ENCODE results near the gene SCMH1. TPM values are rescaled to one million over a fixed set of nuclear protein-coding genes. Genes with fewer than 3 reads are reported as not detected.

Gene SCMH1
- total RNA-seq, 1 donor from 2014 or later: 51.3 TPM

DNA sequence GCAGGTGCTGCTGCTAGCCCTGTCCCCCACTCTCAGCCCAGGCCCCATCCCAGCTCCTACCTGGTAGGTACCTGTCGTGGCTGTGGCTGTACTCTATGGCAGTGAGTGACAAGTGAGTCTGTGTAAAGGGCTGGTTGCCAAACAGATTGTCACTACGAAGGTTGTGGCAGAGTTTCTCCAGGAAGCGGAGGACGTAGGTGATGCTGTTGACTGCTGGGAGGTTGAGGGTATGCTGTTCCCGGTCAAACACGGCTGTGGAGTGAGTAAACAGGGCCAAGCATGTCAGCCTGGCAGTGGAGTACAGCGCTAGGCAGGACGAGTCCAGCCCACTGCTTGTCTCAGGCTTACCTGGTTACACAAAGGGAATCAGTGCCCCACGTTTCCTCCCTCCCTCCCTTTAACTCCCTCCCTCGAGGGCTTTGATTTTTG lies 195.7 kb downstream of the SCMH1 start:
- peaks cover 18% of the 10 kb centered on the region for H3K4me1 Mint-ChIP-seq (ENCODE audit: unreplicated experiment)
- peaks cover 6% of the 10 kb centered on the region for H3K27me3 Mint-ChIP-seq (ENCODE audit: unreplicated experiment)
- H3K27ac Mint-ChIP-seq (ENCODE audit: unreplicated experiment): no peak overlapping the region
- H3K4me3 Mint-ChIP-seq (ENCODE audit: unreplicated experiment): peak overlapping the region; percentile 10
- DNase-seq (ENCODE audit: low spot score): no peak
- no peaks in the 10 kb centered on the region for H3K9me3 Mint-ChIP-seq (ENCODE audit: unreplicated experiment)
- TF ChIP-seq, protein P1, sequence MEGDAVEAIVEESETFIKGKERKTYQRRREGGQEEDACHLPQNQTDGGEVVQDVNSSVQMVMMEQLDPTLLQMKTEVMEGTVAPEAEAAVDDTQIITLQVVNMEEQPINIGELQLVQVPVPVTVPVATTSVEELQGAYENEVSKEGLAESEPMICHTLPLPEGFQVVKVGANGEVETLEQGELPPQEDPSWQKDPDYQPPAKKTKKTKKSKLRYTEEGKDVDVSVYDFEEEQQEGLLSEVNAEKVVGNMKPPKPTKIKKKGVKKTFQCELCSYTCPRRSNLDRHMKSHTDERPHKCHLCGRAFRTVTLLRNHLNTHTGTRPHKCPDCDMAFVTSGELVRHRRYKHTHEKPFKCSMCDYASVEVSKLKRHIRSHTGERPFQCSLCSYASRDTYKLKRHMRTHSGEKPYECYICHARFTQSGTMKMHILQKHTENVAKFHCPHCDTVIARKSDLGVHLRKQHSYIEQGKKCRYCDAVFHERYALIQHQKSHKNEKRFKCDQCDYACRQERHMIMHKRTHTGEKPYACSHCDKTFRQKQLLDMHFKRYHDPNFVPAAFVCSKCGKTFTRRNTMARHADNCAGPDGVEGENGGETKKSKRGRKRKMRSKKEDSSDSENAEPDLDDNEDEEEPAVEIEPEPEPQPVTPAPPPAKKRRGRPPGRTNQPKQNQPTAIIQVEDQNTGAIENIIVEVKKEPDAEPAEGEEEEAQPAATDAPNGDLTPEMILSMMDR (IDR thresholded peaks at IDR 0.05; ENCODE audit: unreplicated experiment): no peak
- peaks cover 48% of the 10 kb centered on the region for H3K36me3 Mint-ChIP-seq (ENCODE audit: low read depth, unreplicated experiment)

DNA sequence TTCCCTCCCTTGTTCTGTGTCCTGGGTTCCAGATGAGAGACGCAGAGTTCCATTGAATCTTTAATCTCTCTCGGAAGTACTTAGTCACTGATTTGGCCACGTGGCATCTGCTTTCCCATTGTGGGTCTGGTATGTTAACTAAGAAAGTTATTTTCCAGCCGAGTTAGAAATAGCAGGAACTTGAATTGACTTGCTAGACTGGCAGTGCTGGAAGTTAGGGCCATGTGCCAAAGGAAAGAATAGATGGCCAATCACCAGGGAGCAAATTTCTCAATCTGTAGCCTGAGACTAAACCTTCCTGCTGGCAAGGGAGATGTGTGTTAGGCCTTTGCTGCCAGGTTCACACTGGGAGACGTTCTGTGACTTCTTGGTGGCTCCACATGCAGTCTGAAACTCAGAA lies 196.4 kb downstream of the SCMH1 start:
- H3K9me3 Mint-ChIP-seq (ENCODE audit: unreplicated experiment): no peaks in the 10 kb centered on the region
- H3K27ac Mint-ChIP-seq (ENCODE audit: unreplicated experiment): no peak overlapping the region
- peaks cover 6% of the 10 kb centered on the region for H3K27me3 Mint-ChIP-seq (ENCODE audit: unreplicated experiment)
- TF ChIP-seq, protein P1 (IDR thresholded peaks at IDR 0.05; ENCODE audit: unreplicated experiment): no peak
- H3K36me3 Mint-ChIP-seq (ENCODE audit: low read depth, unreplicated experiment): peaks cover 53% of the 10 kb centered on the region
- no peak overlapping the region for H3K4me3 Mint-ChIP-seq (ENCODE audit: unreplicated experiment)
- peaks cover 18% of the 10 kb centered on the region for H3K4me1 Mint-ChIP-seq (ENCODE audit: unreplicated experiment)
- DNase-seq (ENCODE audit: low spot score): no peak

- peaks cover 6% of the 10 kb centered on the region for H3K27me3 Mint-ChIP-seq (ENCODE audit: unreplicated experiment)
- TF ChIP-seq, protein P1 (IDR thresholded peaks at IDR 0.05; ENCODE audit: unreplicated experiment): no peak
- no peak for DNase-seq (ENCODE audit: low spot score)
- peak overlapping the region; percentile 48 for H3K4me3 Mint-ChIP-seq (ENCODE audit: unreplicated experiment)
- no peaks in the 10 kb centered on the region for H3K9me3 Mint-ChIP-seq (ENCODE audit: unreplicated experiment)
- H3K36me3 Mint-ChIP-seq (ENCODE audit: low read depth, unreplicated experiment): peaks cover 51% of the 10 kb centered on the region
- peaks cover 18% of the 10 kb centered on the region for H3K4me1 Mint-ChIP-seq (ENCODE audit: unreplicated experiment)
- peak overlapping the region; percentile 15 for H3K27ac Mint-ChIP-seq (ENCODE audit: unreplicated experiment)
Observed at GRCh38 chr1:41044187-41044586, 197.9 kb downstream of the SCMH1 start.

DNA sequence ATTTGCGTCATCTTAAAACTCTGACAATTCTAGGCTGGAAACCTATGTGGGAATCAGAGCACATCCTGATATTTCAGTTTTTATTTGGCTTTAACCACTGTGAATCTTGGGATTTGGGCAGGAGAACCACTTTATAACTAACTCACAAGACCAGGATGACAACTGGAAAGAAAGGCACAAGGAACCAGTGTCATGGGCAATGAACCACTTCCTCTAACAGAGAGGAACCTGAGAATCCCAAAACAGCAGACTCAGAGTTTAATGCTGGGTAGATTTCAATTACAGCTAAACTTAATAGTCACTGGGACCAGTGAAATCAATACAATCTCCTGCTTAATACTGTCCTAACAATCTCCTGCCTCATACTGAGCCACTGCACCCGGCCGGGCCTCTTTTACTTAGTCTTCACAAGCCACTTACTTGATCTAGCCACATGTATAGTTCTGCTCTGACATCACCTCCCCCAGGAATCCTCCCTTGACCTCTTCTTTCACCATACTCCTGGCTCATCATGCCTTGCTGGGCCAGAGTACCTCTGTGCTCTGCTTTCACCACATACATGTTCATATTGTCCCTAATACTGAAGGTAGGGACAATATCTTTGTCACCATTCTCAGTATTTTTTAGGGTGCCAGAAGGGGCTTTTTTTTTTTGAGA lies 200.4 kb downstream of the SCMH1 start:
- H3K27ac Mint-ChIP-seq (ENCODE audit: unreplicated experiment): peak overlapping the region; percentile 32
- TF ChIP-seq, protein P1 (IDR thresholded peaks at IDR 0.05; ENCODE audit: unreplicated experiment): no peak
- no peaks in the 10 kb centered on the region for H3K9me3 Mint-ChIP-seq (ENCODE audit: unreplicated experiment)
- H3K27me3 Mint-ChIP-seq (ENCODE audit: unreplicated experiment): peaks cover 6% of the 10 kb centered on the region
- H3K36me3 Mint-ChIP-seq (ENCODE audit: low read depth, unreplicated experiment): peaks cover 31% of the 10 kb centered on the region
- H3K4me3 Mint-ChIP-seq (ENCODE audit: unreplicated experiment): peak overlapping the region; percentile 49
- H3K4me1 Mint-ChIP-seq (ENCODE audit: unreplicated experiment): peaks cover 18% of the 10 kb centered on the region
- no peak for DNase-seq (ENCODE audit: low spot score)

DNA sequence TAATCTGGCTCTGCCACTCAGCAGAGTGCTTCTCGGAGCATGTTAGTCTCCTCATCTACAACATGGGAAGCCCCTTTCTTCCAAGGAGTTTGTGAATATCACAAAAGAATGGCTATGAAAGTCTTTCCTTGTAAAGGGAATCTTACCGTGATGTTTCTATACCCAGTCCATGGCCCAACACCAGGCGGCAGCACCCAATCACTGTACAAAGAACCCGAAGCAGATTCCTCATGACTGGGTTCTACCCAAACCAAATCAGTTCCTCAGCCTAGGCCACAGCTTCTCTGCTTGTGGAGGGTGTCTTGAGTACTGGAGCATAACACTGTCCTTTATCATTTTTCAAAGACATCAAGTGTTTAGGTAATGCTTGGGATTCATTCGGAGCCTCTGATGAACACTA lies 204.0 kb downstream of the SCMH1 start:
- Mint-ChIP-seq H3K4me3 (ENCODE audit: unreplicated experiment) (no peak overlapping the region), H3K9me3 (ENCODE audit: unreplicated experiment) (no peaks in the 10 kb centered on the region), H3K27ac (ENCODE audit: unreplicated experiment) (no peak overlapping the region), H3K36me3 (ENCODE audit: low read depth, unreplicated experiment) (peaks cover 22% of the 10 kb centered on the region), H3K4me1 (ENCODE audit: unreplicated experiment) (peaks cover 4% of the 10 kb centered on the region), H3K27me3 (ENCODE audit: unreplicated experiment) (peaks cover 2% of the 10 kb centered on the region)
- DNase-seq (ENCODE audit: low spot score): no peak
- TF ChIP-seq, protein P1 (IDR thresholded peaks at IDR 0.05; ENCODE audit: unreplicated experiment): no peak

Measured in endothelial cell (in vitro differentiated cells).